ENCODE results near the gene PTPRD.

The PTPRD gene

GRCh38 chr9:10208691-10209069 is 404.1 kb downstream of the PTPRD start:
- DNase-seq (ENCODE audit: low read depth in 4 of 4, low spot score in 1 of 4), result no peak

- no peak for DNase-seq (ENCODE audit: low read depth in 4 of 4, low spot score in 1 of 4)
These were observed 408.5 kb downstream of the PTPRD start for GRCh38 chr9:10204276-10204675.

DNA sequence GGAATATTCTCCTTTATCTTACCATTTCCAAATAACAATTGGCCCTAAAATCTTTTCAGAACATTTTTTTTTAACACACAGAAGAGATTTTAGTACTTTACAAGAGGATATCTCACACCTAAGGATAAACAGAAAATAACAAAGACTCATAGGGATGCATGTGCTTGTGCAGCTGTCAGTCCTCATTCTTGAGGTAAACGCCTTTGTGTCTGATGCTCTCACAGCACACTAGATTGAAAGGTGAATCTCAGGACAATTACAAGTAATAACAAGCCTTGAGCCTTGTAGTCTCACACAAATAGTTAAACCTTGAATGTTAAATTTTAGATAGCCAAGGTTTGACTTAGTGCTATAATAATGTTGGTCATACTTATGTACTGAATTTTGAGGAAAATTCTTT is 439.2 kb downstream of the PTPRD start:
- no peak for DNase-seq (ENCODE audit: low read depth in 4 of 4, low spot score in 1 of 4)

- no peak for DNase-seq (ENCODE audit: low read depth in 4 of 4, low spot score in 1 of 4)
These were observed 440.3 kb downstream of the PTPRD start for GRCh38 chr9:10172476-10172875.

DNA sequence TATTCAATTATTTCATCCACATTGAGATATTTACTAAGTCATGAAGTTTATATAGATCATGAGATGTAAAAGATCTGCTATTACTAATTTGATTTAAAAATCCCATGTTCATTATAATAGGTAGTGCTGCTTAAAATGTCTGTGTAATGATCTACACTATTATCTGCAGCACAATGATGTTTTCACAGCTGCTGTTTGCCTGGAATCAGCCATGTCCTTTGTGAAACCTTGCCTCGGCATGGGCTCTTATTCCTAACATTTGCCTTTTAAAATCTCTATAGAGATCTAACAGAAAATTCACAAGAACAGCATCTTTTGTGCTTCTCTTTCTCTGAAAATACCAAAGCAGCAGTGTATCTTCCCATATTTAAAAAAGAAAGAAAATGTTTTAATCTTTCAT is 444.6 kb downstream of the PTPRD start:
- DNase-seq (ENCODE audit: low read depth in 4 of 4, low spot score in 1 of 4), result no peak

DNA sequence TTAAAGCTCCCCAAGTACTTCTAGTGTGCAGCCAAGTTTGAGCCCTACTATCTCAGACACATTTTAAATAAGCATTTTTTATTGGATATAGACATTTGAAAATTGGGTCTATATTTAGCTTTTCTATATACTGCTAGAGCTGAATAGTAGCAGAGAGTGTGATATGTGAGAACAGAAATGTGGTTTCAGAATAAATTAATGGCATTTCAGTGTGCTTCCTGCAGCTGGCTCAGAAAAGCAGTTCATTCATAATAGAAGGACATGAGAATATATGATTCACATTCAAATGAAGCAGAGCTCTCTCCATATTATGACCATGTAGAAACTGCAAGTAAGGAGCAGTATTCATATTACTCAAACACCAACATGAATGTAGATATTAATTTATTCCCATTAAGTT is 464.0 kb downstream of the PTPRD start:
- DNase-seq (ENCODE audit: low read depth in 4 of 4, low spot score in 1 of 4), result no peak

DNA sequence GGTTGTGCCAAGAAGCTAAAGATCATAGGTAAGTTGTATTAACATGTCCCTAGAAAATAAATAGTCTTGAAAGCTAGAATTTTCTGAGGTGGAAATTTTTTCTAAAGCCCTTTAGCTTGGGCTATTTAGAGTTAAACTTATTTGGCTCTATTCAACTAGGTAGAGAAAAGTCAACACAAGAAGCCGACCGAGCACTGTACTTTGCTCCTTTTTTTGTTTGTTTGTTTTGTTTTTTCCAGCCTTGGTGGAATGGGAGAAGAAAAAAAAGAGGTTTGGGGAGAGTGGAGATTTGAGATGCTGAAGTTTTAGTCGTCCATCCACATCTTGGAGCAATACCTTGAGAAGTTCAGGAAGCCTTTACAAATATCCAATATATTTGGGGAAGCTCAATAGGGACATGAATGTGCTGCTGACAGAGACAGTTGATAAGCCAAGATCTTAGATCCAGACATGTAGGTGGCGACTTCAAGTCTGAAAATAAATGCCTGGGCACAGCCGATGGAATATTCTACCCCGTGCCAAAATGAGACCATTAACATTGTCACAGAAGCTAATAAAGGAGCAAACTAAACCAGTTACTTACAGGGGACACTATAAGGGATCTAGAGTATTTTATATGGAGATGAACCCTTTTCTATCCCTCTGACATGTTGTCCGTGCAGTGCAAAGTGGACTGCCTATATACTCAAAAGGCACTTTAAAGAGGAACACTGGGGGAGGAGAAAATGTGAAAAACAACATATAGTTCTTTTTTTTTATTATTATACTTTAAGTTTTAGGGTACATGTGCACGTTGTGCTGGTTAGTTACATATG is 466.1 kb downstream of the PTPRD start:
- no peak for DNase-seq (ENCODE audit: low read depth in 4 of 4, low spot score in 1 of 4)

DNA sequence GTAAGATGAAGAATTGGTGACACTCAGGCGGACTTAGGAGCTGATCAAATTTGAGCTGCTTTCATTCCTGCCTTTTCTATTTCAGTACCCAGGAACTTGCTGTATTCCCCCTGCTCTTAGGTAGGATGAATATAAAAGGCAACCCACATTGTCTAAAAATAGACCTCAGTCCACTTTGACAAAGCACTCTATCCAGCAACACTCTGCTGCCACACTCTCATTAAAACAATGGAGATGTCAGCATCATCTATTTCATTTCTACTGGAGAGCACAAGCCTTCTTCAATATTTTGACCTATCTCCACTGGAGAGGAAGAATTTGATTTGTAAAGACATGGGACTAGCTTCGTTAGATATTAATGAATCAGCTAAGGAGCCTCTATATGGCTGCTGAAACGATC is 468.4 kb downstream of the PTPRD start:
- no peak for DNase-seq (ENCODE audit: low read depth in 4 of 4, low spot score in 1 of 4)

DNA sequence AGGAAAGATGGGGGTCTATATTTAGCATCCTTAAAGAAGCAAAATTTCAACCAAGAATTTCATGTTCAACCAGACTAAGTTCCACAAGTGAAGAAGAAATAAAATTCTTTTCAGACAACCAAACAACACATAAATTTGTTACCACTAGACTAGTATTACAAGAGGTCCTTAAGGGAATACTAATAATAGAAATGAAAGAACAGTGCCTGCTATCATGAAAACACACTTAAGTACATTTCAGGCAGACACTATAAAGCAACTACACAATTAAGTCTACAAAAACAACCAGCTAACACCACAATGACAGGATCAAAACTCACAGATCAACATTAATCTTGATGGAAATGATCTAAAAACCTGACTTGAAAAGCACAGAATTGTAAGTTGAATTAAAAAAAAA is 477.2 kb downstream of the PTPRD start:
- no peak for DNase-seq (ENCODE audit: low read depth in 4 of 4, low spot score in 1 of 4)

DNA sequence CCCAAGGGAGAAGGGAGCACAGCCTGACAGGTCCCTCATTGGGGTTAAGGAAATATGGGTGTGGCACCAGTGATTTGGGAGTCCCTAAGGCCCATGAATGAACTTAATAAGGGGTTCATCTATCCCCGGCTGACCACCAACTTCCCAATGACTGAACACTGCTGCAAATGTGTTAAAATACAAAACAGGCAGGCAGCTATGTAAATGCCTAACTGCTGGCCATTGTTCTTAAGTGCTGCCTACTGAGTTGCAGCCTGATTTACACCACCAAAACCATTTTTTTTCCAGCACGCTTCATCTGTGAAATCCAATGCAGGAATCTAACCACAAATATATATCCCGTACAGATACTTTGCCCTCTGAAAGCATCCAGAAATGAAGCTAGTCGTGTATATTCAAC is 478.5 kb downstream of the PTPRD start:
- DNase-seq (ENCODE audit: low read depth in 4 of 4, low spot score in 1 of 4), result no peak

- DNase-seq (ENCODE audit: low read depth in 4 of 4, low spot score in 1 of 4), result no peak
These were observed 482.6 kb downstream of the PTPRD start for GRCh38 chr9:10130061-10130675.

- no peak for DNase-seq (ENCODE audit: low read depth in 4 of 4, low spot score in 1 of 4)
These were observed 484.9 kb downstream of the PTPRD start for GRCh38 chr9:10127867-10128266.

DNA sequence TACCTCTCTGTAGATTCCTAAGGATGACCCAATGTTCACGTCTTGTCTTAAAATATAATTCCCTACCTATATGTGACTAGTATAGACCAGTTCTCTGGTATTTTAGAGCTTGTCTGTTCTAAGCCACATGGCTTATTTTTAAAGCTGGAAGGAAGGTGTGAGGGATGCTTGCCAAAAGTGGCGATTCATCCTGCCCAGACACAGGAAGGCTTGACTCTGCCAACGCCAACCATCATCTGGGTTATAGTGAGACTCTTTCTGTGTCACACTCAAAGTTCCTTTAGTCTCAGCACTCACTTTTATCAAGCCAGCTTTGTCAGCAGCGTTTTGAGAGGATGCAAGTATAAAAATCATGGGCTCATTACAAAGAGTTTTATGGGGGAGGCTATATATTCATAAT is 500.0 kb downstream of the PTPRD start:
- DNase-seq (ENCODE audit: low read depth in 4 of 4, low spot score in 1 of 4), result no peak

DNA sequence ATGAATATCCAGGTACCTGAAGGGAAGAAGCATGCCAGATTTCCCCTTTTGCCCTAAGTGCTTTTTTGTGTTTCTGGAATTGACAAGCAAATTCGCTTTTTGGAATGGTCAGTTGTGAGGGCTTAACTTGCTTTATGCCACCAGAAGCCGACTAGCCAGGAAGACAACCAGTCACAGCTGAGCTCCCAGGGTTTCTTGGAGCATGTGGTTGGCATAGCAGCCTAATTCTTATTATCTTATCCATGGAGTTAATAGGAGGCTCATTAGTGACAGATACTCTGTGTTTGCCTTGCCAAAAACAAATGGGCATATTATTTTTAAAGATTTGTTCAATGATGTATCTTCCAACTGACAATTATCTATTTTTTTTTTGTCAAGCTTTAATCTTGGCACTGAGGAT is 500.7 kb downstream of the PTPRD start:
- DNase-seq (ENCODE audit: low read depth in 4 of 4, low spot score in 1 of 4), result no peak

DNA sequence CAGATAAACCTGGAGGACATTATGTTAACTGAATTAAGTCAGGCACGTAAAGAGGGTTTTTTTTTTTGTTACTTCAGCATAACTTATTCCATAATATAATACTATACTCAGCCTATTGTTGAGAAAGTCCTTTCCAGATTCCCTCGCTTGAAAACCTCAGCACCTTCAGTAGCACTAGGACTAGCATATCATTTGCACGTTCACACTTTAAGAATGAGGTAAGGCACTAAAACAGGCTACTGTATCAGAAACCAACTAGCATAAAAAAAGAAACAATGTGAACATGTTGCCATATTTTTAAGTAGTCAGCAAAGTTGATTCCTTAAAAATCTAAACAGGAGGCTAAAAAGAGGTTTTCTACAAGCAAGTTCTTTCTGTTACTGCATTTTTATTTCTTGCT is 504.0 kb downstream of the PTPRD start:
- DNase-seq (ENCODE audit: low read depth in 4 of 4, low spot score in 1 of 4), result no peak

GRCh38 chr9:10104774-10105173 is 508.0 kb downstream of the PTPRD start:
- no peak for DNase-seq (ENCODE audit: low read depth in 4 of 4, low spot score in 1 of 4)

- DNase-seq (ENCODE audit: low read depth in 4 of 4, low spot score in 1 of 4), result no peak
These were observed 517.6 kb downstream of the PTPRD start for GRCh38 chr9:10095208-10095607.

- DNase-seq (ENCODE audit: low read depth in 4 of 4, low spot score in 1 of 4), result no peak
These were observed 518.2 kb downstream of the PTPRD start for GRCh38 chr9:10094563-10094962.

- no peak for DNase-seq (ENCODE audit: low read depth in 4 of 4, low spot score in 1 of 4)
These were observed 532.8 kb downstream of the PTPRD start for GRCh38 chr9:10080012-10080411.

DNA sequence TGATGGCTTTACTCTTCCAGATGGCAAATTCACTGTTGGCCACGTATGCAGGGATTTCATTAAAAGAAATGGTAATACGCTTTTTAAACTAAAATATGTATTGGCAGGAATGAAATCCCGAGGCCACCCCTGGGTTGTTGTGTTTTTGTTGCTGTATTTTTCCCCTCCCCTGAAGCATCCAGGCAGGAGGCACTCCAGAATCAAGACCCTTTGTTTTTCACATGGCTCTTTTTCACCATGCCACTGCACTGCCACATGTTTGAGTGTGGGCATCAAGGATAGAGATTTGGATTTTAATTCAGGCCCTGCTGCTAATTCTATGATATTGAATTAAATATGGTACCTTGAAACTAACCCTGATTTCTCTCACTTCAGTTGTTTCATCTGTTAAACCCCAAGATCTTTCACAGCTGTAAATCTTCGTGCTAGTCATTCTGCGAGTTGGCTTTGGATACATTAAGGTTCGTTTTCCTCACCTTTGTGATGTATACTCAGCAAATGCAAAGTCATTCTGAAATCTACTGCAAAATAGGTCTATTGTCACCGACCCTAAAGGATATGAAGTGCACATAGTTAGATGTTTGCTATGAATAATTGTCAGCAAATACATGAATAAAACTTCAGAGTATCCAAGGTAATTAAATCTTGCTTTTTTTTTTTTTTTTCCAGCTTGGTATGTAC is 533.4 kb downstream of the PTPRD start:
- no peak for DNase-seq (ENCODE audit: low read depth in 4 of 4, low spot score in 1 of 4)

DNA sequence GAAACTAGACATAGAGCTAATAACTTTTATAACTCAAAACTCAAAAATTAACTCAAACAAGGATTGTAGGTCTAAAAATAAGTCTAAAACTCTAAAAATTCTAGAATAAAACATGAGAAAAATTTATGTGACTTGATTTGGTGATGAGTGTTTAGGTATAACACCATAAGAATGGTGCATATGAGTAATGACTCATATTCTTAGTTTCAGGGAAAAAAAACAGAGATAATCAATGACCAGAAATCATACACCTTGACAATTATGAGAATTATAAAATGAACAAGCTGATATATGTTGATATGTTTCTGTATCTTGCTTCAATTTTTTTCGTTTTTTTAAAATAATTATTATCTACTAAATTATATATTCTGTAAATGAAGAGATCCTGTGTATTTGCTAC is 541.2 kb downstream of the PTPRD start:
- DNase-seq (ENCODE audit: low read depth in 4 of 4, low spot score in 1 of 4), result no peak

GRCh38 chr9:10062629-10063395 is 550.0 kb downstream of the PTPRD start:
- no peak for DNase-seq (ENCODE audit: low read depth in 4 of 4, low spot score in 1 of 4)

Data from stimulated activated CD4-positive, alpha-beta T cell treated with anti-CD3 and anti-CD28 coated beads, Interleukin-1b, Interleukin-23, amount 100 ng/mL, for 24 hours (primary cell).